Chondrocyte (in vitro differentiated cells): ENCODE measurements around the gene ANXA2. TPM values are rescaled to one million over a fixed set of nuclear protein-coding genes. Genes with fewer than 3 reads are reported as not detected.
A peak's percentile ranks its signal among the peaks of the same experiment; 100 is the strongest.

Experiments used
- DNase-seq: peaks from one replicate; pipeline ENCODE4 v3.0.0; 2021; ENCODE audit warnings: mixed read lengths, low spot score
- H3K27ac Mint-ChIP-seq: one replicate; pipeline ENCODE4 v1.8.0; 2021; ENCODE audit warnings: mild to moderate bottlenecking, moderate library complexity, mixed read lengths; ENCODE audit not compliant: unreplicated experiment
- H3K27me3 Mint-ChIP-seq: 2 replicates; pipeline ENCODE4 v1.8.0; 2021; ENCODE audit warnings: low read depth, mixed read lengths
- H3K36me3 Mint-ChIP-seq: 2 replicates; pipeline ENCODE4 v1.8.0; 2021; ENCODE audit warnings: low read depth, mixed read lengths
- H3K4me1 Mint-ChIP-seq: 2 replicates; pipeline ENCODE4 v1.8.0; 2021; ENCODE audit warnings: low read depth, mild to moderate bottlenecking, mixed read lengths
- H3K4me3 Mint-ChIP-seq: one replicate; pipeline ENCODE4 v1.8.0; 2021; ENCODE audit warnings: mild to moderate bottlenecking, moderate library complexity, mixed read lengths; ENCODE audit not compliant: unreplicated experiment
- H3K9me3 Mint-ChIP-seq: 2 replicates; pipeline ENCODE4 v1.8.0; 2021; ENCODE audit warnings: low read depth, mixed read lengths
- CTCF ChIP-seq: fragments of 200-600 bp; sonication (generic); IDR thresholded peaks from 2 replicates; pipeline ENCODE4 v1.5.0; 2021; ENCODE audit warnings: antibody characterized with exemption, mild to moderate bottlenecking, moderate library complexity
- total RNA-seq: library from RNA; stranded (reverse); gene quantifications from 3 replicates; pipeline ENCODE4 v1.2.1, GENCODE V29; 2021

ANXA2 gene
- total RNA-seq, 1 donor from 2014 or later, result 2,819 TPM

GRCh38 chr15:60299452-60300047, 98.2 kb downstream of the ANXA2 start:
- no peak for DNase-seq
- H3K27ac Mint-ChIP-seq, result no peak overlapping the region

More at GRCh38 chr15:60299452-60300047, 98.2 kb downstream of the ANXA2 start:
- H3K4me3 Mint-ChIP-seq, result no peak overlapping the region
- peaks cover 19% of the 10 kb centered on the region for H3K27me3 Mint-ChIP-seq
- no peaks in the 10 kb centered on the region for H3K36me3 Mint-ChIP-seq
- TF ChIP-seq CTCF, result peak; percentile 12
- peaks cover 10% of the 10 kb centered on the region for H3K9me3 Mint-ChIP-seq
- no peaks in the 10 kb centered on the region for H3K4me1 Mint-ChIP-seq

Other genes starting within 250 kb of the ANXA2 start
- 32.1 to 42.8 TPM (median 37.3 TPM) in 3 replicates for gene ICE2, start 81.2 kb upstream of the ANXA2 start, total RNA-seq